Umbilical cord (tissue), 2 donors: Measurements from ENCODE around the gene MYLIP. TPM values are rescaled to one million over a fixed set of nuclear protein-coding genes. Genes with fewer than 3 reads are reported as not detected.

Experiments
- DNase-seq: peaks from one replicate; pipeline ENCODE4 v3.0.0-alpha.2; 2015; ENCODE audit warnings: low spot score
- total RNA-seq: library from RNA; depleted of rRNA; stranded (reverse); fragments of >200 nt; gene quantifications from one replicate; pipeline ENCODE4 v1.2.3, GENCODE V29; 2014; ENCODE audit warnings: low replicate concordance; ENCODE audit not compliant: insufficient read depth

MYLIP gene
- total RNA-seq, 1 donor from 2014 or later: 118 TPM

DNA sequence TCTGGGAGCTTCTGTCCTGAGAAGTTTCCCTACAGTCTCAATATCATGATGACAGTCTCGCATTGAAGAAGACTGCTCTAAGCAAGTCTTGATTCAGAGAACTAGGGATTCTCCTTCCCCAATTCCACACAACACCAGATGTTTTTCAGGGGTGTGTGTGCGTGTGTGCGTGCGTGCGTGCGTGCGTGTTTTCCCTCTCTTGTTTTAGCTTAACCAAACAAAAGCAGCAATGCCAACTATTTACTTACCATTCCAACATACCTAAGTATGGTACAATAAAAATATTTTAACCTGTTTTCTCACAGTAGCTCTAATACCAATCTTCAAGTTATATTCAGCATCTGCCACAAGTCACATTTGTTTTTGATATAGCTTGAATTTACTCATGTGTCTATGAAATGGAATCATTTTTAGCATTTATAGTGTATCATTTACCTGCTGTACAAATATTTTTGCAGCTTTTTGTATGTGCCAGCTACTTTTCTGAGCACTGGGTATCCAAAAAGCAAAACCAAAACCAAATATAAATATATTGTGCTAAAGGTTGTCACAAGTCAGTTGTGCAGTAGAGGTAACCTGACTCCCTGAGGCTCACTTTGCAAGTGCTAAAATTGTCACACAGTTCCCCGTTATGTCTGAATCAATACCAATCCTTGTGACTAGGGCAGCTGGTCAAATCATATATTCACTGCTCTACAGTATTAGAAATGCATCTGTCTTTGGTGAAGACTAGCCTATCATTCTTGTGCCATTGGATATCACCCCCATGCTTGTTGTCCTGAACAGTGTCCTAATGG lies 21.7 kb upstream of the MYLIP start:
- DNase-seq: no peak

DNA sequence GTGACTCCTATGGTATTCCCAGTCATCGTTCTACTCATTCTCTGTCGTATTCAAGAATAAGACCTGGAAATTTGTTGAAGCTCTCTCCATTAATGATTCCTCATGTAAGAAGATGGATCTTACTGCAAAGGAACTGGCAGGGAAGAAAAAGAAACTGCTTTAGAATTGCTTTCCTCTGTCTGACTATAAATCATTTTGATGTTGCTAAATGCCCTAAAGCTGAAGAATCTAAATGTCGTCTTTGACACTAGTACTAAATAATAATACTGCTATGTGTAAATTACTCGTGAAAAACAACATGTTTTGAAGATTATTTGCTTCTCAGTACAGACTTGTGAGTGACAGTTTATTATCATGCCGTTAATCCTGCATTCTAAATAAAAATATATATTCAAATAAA lies 20.5 kb upstream of the MYLIP start:
- DNase-seq: no peak

- DNase-seq: peak; percentile 79
Measured at GRCh38 chr6:16108921-16109658, 19.8 kb upstream of the MYLIP start.

- no peak for DNase-seq
Measured at GRCh38 chr6:16109659-16110305, 19.1 kb upstream of the MYLIP start.

DNA sequence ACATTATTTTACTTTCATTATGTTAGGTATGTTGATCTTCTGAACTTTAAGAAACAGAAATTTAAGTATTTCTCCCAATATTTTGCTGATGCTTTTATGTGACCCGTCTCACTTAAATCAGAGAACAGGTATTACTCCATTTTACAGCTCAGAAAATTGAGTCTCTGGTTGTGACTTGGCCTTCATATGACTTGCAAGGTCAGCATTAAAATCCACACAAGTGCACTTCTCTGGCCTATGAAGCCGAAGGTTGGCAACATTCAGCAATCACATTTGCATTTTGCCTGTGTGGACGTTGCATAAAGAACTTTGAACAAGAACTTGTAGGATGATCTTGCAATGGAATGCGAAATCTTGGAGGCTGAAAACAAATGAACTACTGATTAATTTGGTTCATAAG lies 10.1 kb upstream of the MYLIP start:
- DNase-seq: no peak

GRCh38 chr6:16121339-16121738 lies 7.5 kb upstream of the MYLIP start:
- no peak for DNase-seq

DNA sequence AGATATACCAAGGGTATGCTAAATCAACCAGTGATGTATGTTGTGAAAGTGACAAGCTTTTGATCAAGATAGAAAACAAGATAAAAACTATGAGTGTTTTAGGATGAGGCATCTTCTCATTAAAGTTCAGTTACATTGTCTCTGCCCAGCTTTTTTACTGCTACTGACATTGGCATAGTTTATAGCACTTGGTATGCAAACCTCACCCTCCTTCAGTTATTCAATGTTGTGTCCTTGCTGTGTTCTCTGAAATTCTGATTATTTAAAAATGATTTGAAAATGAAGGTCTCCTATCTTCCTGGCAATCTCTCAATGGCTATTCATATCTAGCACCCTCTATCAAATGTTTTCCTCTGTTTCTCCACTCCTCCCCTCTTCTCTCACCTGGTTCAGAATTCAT lies 6.7 kb upstream of the MYLIP start:
- no peak for DNase-seq

GRCh38 chr6:16124198-16125180 lies 4.4 kb upstream of the MYLIP start:
- DNase-seq: peak; percentile 54

- DNase-seq: no peak
Measured at GRCh38 chr6:16126056-16126455, 2.8 kb upstream of the MYLIP start.

DNA sequence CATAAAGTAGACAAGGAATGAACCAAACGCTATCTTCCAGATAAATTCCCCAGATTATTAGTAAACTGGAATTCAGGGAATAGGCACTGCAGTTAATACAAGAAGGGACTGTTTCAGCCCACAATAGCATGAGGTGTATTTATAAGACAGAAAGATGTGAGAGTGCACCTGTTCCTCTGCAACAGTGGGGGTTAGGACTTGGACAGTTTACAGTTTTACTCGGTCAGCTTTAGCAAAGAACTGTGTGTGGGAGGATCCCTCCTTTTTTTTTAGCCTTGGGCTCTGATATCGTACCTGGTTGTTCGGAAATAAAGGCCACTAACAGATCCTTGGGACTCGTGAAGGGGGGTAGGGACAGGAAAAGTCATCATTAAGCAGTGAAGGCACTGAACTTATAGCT lies 2.0 kb upstream of the MYLIP start:
- no peak for DNase-seq

DNA sequence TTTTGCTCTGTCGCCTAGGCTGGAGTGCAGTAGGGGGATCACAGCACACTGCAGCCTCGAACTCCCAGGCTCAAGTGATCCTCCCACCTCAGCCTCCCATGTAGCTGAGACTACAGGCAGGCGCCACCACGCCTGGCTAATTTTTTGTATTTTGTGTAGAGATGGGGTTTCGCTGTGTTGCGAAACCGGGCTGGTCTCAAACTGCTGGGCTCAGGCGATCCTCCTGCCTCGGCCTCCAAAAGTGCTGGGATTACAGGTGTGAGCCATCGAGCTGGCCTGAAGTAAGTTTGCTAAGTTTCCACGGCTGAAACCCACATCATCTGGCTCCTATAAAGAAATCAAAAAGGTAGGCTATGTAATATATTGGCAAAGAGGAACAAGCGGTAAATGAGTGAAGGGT lies 1.4 kb upstream of the MYLIP start:
- DNase-seq: no peak

DNA sequence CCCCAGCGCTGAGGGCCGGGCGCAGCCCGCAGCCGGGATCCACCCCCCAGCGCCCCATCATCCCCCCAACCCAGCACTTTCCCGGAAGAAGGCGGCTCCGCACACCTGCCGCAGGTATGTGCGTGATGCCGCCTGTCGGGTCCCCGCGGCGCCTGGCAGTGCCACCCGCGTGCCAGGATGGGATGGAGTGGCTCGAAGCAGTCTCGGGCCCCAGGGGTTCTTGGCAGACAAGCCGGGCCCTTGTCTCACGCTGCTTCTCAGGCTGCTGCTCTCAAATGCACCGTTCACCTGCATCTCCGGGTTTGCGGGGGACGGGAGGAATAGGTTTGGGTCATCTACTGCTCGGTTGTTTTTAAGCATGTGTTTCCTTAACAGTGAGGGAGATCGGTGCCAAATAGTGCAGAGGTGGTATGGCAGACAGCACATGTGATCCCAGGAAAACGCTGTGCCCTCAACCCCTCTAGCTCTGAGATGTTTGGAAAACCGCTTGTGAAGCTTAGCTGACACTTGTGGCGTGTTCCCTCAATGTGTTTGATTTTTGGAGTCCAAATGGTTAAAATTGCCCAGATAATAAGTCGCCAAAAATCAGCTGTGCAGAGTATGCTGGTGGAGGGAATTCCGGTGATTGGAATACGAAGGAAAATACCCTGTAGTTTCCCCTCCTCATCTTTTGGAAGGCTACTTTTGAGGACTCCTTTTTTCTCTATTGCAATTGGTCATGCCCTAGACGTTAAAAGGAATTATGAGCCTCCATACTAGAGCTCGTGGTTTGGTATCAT lies 926 bp downstream of the MYLIP start:
- DNase-seq: peak; percentile 53

DNA sequence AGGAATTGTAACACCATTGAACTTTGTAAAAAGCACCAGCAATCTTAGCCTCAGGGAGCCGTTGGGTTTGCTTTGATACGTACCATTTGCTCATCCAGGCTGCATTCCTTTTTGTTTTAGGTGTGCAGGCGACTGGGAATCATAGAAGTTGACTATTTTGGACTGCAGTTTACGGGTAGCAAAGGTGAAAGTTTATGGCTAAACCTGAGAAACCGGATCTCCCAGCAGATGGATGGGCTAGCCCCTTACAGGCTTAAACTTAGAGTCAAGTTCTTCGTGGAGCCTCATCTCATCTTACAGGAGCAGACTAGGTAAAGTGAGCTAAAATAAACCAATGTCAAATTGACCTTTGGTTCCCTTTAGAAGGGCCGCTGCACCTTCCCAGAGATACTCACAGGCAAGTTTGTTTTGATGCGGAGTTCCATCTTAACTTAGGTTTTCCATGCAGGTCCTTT lies 1.6 kb downstream of the MYLIP start:
- DNase-seq: peak; percentile 62

DNA sequence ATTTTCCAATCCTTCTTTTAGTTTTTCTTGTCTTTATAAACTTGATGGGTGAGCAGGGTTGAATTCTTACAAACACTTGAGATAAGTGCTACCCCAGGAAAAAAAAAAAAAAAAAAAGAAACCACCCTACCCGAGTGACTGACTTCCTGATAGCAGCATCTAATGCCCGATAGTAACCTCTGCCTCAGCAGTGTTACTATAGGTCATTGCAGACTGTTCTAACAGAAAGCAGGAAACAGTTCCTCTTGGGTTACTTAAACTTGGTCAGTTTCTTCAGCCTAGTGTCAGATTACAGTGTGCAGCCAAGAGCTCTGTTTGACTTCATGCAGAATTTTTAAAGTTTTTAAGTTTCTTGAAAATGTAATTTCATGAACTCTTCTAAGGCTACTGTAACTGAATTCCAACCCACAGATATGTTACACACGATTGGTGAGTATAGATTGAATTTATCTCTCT lies 2.1 kb downstream of the MYLIP start:
- peak; percentile 96 for DNase-seq

DNA sequence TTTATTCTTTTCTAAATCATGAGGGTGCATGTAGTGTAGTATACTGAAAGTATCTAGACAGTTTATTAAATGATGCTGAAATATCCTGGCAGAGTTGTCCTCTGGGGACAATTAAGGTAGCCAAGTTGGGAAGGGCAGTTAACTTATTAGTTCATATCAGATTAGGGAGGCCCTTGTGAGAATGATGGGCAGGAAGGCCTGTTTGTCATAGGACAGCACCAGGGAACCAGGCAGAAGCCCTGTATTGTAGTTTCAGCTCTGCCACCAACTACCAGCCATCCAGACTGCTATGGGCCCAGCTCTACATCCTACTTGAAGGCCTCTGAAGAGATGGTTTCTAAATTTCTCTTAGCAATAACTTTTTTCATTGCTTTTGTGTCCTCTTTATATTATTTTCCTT lies 4.0 kb downstream of the MYLIP start:
- no peak for DNase-seq

- no peak for DNase-seq
Measured at GRCh38 chr6:16134430-16134829, 5.5 kb downstream of the MYLIP start.

DNA sequence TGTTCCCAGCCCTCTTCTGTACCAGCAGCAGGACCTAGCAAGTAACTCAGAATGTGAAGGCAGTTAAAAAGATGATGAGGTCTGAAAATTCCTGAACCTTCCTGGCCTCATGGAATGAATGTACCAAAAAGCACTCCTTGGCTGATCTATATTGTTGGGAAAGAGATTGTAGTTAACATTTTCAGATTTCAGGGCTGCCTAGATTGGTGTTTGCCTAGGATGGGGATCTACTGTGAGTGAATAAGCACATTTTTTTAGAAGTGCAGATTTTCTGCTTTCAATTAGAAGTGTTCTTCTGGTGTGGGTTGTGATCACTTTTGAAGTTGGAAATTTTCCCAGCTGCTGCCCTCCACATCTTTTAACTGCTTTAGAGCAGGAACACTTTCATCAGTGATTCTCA lies 6.2 kb downstream of the MYLIP start:
- DNase-seq: no peak

GRCh38 chr6:16136091-16136490 lies 7.2 kb downstream of the MYLIP start:
- no peak for DNase-seq

DNA sequence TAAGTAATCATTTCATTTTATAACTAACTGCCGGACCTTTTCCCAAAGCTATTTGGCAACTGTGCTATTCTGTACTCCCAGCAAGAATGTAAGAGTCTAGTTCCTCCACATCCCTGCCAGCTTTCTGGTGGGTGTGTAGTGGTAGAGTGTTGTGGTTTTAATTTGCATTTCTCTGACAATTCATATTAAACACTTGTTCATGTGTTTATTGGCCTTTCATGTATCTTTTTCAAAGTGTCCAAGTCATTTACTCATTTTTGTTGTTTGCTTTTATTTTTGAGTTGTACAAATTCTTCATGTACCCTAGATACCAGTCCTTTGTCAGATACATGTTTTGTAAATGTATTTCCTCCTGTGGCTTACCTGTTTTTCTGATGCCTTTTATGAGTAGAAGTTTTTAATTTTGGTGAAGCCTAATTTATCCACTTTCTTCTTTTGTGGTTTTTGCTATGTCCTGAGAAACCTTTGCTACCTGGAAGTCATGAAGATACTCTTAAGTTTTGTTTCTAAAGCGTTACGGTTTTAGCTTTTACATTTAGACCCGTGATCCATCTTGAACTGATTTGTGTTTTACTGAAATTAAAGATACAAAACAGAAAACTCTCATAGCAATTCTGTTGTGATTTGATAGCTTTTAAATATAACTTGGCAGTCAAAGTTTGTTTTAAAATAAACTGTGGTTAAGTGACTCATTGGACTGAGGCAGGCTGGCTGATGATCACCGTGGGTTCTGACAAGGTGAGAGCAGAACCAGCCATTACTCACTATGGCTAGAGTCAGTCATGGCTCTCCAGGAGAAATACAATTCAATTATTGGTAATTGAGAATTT lies 8.0 kb downstream of the MYLIP start:
- no peak for DNase-seq

GRCh38 chr6:16137451-16137801 lies 8.5 kb downstream of the MYLIP start:
- DNase-seq: no peak
